HG03103 (cell line): ENCODE measurements around the gene FAM171A1.

Source experiments
- ATAC-seq: cut with Tn5 transposase; IDR thresholded peaks from one replicate; pipeline ENCODE4 v1.9.1; 2021; ENCODE audit warnings: low read depth; ENCODE audit not compliant: unreplicated experiment

FAM171A1 gene

DNA sequence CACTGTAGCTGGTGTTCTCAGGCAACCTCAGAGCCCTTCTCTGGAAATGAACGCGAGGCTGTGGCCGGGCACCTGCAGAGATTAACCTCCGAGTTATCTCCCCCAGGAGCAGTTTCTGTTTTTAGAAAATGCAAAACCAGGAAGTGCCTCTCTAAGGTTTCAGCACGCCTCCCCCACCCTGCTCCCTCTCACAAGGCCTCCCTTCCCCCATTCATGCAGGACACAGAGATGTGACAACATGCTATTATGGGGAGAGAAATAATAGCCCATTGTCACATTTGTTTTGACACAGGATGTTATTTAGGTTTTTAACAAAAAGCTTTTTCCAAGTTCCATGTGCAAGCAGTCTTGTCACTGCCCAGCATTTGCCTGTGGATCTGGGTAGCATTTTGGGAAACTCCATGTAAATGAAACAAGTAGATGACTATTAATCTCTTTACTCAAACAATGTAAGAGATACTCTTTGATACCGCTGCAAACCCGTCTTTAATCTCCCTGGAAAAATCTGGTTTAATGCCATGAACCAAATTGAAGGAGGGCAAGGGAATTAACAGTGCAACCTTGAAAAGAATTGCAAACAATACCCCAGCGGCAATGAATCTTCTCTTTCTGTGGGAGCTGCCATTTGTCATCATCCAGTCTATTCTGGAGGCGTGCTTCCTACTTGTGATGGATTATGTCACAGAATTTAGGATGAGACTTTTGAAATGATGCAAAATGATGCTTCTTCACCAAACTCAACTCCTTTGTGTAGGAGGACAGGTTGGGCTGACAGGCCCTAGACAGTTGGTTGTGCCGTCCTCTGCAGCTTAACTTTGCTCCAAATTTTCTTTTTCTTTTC is 116.1 kb downstream of the FAM171A1 start:
- ATAC-seq, result peak; percentile 65

DNA sequence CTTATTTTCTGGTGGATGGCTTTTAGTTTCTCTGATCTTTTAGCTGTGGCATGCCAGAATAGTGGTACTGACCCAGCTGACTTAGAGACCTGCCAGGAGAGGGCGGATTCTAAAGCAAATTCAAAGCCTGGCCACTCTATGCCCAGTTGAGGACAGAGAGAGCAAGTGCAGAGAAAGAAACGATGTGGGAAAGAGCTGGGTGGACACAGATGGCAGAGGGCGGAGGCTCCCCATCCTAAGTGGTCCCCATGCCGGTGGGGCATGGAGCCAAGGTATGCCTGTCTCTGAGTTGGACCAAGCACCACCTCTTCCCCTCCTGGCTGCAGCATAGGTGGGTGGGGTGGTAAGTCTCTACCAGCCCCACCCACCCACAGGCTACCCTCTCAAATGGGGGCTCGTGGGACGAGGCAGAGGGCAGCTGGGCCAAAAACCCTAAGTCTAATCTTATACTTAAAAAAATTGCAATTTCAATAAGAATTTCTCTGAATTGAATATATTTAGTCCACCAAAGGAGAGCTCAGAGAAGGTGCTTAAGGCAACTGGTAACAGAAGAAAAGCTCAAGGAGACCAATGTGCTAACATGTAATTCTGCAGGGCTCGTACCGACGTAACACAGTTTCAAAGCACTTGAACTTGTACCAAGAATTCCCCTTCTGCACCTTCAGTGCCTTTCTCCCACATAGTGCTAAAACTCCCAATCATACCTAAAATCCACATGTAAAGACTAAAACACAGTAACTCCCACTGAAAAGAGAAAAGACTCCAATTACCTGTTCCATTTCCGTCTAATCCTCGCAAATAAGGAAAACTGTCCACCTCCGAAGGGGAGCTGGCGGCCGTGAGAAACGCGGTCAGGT is 116.9 kb downstream of the FAM171A1 start:
- ATAC-seq, result no peak

DNA sequence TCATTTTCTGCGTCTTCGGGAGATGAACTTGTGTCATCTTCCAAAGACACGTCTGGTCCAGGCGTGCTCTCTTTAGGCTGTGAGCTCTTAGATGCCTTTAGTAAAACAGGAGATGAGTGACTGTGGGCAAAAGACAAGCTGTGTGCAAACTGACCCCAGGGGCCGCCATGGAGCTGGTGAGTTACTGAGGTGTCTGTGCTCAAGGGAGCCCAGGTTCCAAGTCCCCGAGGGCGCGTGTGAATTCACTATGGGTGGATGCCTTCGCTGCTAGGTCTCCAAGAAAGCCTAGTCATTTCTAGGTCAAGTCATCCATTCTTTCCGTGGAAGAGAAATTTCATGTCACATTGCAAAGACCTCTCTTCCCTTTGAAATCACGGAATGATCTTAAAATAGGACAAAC is 118.7 kb downstream of the FAM171A1 start:
- no peak for ATAC-seq

GRCh38 chr10:15251791-15252380 is 119.2 kb downstream of the FAM171A1 start:
- ATAC-seq, result no peak

- ATAC-seq, result no peak
These were observed 125.6 kb downstream of the FAM171A1 start for GRCh38 chr10:15245530-15245929.

DNA sequence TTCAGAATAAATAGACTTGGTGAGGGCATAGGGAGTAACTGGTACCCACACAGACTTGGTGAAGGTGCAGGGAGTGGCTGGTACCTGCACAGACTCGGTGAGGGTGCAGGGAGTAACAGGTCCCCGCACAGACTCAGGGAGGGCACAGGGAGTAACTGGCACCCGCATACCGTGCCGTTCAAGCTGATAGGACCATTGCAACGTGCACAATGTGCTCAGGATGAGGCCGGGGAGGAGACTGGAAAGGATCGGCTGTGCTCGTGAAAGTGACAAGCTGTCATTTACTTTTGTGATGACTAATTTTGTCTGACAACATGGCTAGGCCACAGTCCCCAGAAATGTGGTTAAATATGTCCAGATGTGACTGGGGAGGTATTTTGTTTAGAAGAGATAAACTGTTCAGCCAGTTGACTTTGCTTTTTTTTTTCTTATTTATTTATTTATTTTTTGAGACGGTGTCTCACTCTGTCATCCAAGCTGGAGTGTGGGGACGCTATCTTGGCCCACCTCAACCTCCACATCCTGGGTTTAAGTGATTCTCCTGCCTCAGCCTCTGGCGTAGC is 126.4 kb downstream of the FAM171A1 start:
- ATAC-seq, result no peak

DNA sequence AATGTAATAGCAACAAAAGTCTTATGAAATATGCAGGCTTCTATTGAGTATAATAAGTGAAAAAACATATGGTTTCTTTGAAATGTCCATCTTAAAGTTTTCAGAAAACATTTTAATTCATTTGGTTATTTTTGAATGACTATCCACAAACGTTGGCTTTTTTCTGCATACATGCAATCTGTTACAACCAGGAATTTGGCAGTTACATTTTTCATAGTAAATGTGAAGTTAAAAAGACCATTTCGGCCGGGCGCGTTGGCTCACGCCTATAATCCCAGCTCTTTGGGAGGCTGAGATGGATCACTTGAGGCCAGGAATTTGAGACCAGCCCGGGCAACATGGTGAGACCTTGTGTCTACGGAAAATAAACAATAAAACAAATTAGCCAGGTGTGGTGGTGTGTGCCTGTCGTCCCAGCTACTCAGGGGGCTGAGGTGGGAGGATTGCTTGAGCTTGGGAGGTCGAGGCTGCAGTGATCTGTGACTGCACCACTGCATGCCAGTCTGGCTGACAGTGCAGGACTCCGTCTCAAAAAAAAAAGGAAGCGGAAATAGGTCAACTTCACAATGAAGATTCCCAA is 128.7 kb downstream of the FAM171A1 start:
- ATAC-seq, result no peak

DNA sequence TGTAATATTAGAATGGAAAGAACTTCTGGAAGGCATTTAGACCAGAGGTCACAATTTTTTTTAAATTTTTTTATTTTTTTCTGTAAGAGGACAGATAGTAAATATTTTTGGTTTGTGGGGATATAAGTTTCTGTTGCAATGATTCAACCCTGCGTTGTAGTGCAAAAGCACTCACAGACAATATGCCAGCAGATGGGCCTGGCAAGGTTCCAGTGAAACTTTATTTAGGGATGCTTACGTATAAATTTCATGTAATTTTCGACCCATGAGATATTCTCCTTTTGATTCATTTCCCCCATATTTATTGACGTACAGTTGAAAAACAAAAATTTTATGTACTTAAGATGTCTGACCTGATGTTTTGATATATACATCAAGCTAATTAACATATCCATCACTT is 129.8 kb downstream of the FAM171A1 start:
- ATAC-seq, result no peak

GRCh38 chr10:15238555-15239335 is 132.3 kb downstream of the FAM171A1 start:
- no peak for ATAC-seq

DNA sequence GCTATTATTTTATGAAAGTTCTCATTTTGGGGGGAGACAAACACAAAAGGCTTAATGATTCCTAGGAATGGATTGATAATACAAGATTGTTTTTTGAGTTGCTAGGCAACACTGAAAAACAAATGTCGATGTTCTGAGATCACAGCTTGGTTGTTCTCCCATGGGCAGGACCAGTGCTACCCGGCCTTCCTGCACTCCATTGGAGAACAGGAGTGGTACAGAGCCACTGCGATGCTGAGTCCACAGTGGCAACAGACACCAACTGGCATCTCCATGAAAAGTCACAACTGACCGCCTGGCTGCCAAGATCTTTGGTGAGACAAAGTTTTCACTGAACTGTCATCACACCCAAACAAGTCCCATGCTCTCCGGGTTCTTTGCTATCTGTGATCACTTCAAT is 133.7 kb downstream of the FAM171A1 start:
- ATAC-seq, result no peak

DNA sequence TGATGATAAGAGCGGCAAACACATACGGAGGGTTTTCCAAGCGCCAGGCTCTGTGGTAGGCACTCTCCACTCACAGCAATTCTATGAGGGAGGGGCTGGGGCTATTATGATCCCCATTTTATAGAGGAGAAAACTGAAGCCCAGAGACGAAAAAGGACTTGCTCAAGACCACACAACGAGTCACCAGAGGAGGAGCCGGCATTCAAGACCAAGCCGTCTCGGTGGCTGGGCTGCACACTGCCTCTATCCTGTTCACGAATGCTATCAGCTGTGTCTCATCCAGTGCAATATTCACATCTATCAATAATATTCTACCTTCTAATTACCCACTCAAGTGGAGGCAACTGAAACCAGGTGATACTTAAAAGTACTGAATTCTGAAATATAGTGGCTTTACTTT is 134.7 kb downstream of the FAM171A1 start:
- ATAC-seq, result no peak

DNA sequence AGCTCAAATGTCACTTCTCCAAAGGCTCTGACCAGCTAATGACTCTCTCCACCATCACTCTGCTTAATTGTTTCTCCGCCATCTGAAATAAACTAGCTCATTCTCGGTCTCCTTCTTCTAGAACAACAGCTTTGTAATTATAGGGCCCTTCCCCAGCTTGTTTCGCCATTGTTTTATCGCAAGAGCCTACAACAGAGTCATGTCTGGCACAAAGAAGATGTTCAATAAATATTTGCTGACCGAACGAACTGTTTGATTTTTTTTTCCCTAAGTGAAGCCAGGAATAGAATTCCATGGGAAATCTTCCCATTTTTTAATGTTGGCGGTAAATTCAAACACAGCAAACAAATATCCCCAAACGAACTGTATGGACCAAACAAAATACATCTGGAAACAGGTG is 138.8 kb downstream of the FAM171A1 start:
- ATAC-seq, result no peak

- no peak for ATAC-seq
These were observed 139.7 kb downstream of the FAM171A1 start for GRCh38 chr10:15231426-15231825.

- no peak for ATAC-seq
These were observed 140.8 kb downstream of the FAM171A1 start for GRCh38 chr10:15230257-15230656.

GRCh38 chr10:15229268-15229667 is 141.8 kb downstream of the FAM171A1 start:
- no peak for ATAC-seq

- ATAC-seq, result no peak
These were observed 142.7 kb downstream of the FAM171A1 start for GRCh38 chr10:15228426-15228825.

GRCh38 chr10:15227611-15228372 is 143.3 kb downstream of the FAM171A1 start:
- ATAC-seq, result no peak

GRCh38 chr10:15225511-15225910 is 145.6 kb downstream of the FAM171A1 start:
- ATAC-seq, result no peak

DNA sequence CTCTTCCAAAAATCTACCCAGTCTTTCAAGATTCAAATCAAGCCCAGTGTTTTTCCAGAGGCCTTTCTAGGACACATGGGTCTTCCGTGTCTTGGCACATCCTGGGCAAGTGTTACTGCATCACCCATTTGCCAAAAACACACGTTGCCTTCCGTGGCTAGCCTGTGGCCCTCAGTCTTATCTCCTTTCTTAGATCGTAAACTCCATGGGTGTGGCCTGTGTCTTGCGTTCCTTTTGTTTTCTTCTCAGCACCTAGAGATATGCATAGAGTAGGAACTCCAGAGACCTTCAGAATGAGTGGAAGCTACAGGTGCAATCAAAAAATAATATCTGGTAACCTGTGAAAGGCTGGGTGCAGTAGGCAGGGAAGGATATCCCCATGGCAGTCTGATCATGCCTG is 146.1 kb downstream of the FAM171A1 start:
- ATAC-seq, result no peak
